Stimulated activated CD4-positive, alpha-beta T cell treated with anti-CD3 and anti-CD28 coated beads, Interleukin-12 subunit alpha, Interleukin-12 subunit beta, amount 100 ng/mL, for 24 hours (primary cell): ENCODE data around the gene GAMT.

ENCODE experiments used
- DNase-seq, 2 experiments: peaks; one replicate each; pipeline ENCODE4 v3.0.0-alpha.2; 2020; ENCODE audit warnings: low read depth in 2 of 2

GAMT gene

DNA sequence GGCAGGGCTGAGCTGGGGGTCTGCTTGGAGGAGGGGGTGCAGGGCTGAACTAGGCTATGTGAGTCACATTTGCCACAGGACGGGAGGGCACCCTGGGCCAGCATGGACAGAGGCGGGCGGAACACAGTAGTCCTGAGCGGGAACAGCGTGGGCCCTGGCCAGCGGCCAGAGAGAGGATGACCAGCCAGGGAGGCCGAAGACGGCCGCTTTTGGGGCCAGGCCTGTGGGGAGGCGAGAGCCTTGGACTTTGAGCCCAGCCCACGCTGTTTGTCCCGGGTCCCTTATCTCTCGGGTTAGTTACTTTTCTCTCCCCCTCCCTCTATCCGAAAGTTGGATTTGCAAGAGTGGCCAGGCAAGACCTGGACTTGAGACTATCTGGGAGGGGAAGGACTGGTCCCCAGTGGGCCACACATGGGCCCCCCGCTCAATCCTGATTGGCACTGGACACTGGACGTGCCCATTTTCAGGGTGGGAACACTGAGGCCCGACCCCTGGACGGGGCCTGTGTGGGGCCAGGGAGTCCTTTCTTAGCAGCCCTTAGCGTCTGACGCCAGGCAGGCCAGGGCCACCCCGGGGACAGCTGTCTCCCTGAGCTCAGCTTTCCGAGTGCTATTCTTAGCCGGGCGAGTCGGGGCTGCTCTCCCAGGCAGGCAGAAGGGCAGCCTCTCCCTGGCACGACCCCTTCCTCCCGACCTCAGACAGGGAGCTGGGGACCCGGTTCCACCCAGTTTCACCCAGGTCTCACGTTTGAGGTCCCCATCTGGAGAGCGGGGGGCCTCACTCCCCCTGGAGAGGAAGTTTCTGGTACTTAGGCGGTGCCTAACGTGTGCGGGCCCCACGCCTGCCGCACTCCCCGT lies 833 bp downstream of the GAMT start:
- no peak for DNase-seq

DNA sequence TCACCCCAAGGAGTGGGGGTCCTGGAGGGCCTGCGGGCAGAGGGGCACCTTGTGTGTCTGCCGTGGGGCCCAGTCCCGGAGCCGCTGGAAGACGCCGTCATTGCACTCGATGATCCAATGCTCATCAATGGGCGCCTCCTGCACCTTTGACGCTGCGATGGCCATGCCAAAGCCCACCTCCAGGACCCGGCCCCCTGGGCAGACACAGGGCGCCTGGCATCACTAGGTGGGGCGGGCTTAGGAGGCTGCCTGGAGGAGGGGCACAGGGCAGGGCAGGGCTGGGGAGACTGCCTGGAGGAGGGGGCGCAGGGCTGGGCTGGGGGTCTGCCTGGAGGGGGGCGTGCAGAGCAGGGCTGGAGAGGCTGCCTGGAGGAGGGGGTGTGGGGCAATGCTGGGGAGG lies 1.6 kb downstream of the GAMT start:
- DNase-seq = no peak

DNA sequence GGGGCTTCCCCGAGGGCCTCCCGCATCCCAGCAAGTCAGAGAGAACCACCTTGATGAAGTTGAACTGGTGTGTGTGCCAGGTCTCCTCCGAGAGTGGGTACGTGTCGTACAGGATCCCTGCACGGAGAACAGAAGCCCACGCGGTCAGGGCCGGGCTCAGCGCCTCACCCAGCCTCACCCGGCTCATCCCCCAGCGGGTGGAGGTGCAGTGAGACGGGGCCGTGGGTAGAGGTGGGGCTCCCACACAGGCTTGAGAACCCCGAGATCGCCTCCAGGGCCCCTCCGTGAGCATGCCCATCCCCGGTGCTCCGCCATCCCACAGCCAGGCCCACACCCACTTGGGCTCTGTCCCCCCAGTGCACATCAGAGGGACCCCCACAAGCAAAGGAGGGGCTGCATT lies 2.3 kb downstream of the GAMT start:
- DNase-seq = no peak

GRCh38 chr19:1397838-1398237 lies 3.5 kb downstream of the GAMT start:
- DNase-seq = no peak

DNA sequence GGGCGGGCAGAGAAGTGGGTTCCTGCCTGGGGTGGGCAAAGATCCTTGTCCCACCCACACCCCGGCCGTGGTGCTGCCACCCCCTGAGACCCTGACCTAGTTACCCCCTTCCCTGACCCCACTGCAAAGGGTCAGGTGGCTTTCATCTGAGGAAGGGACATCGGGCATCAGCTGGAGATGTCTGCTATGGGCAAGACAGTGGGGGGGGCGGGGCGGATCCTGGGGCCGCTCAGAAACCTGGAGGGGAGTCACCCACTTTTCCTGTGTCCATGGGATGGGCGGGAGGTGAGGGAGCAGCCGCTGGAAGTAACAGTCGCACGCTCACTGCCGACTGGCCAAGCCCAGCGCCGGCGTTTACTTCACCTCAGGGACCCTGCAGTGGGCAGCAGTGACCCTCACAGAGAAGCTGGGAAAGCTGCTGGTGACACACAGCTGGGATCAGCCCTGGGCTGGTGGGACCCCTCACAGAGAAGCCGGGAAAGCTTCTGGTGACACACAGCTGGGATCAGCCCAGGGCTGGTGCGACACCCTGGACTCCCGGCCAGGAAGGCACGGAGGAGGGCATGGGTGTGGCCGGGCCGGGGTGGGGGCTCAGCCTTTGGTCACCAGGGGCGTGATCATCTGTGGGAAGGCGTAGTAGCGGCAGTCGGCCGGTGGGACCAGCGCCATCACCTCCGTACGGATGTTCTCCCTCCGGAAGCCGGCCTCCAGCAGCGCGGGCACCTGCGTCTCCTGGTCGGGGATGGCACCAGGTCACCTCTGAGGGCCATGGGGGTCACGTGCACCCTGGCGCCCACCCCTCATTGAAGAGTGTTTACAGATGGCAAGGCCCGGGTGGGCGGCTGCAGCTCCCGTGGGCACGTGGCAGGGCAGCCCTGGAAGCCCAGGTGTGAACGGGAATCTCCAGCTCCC lies 4.3 kb downstream of the GAMT start:
- no peak for DNase-seq

DNA sequence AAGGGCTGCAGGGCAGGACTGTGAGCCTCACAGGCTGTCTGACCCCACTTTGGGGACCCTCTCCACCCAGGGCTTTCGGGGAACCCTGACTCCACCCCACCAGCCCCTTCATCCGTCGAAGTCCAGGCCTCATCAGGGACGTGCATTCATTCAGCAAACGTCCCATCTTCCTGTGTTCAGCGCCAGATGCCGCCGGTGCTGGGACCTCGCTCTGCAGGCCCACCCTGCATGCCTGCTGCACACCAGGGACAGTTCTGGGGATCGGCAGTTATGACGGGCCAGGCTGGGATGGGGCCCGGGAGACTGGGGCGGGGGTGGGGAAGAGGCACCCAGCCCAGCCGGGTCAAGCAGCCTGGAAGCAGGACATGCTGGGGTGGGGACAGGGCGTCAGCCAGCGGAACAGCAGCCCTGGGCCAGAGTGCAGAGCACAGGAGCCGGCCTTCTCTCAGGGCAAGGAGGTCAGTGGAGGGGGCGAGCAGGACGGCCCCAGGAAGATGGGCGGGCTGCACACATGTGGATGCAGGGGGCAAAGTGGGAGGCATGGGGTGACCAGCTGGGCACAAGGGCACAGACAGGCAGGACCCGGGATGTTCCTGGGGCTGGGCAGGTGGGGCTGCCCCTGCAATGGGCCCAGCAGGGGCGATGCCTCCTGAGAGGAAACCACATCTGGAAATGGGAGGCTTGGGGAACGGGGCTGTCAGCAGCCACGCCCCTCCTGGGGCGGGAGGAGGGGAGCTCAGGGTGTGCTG lies 5.1 kb downstream of the GAMT start:
- no peak for DNase-seq

- no peak for DNase-seq
Observed at GRCh38 chr19:1395194-1396018, 5.9 kb downstream of the GAMT start.

- no peak for DNase-seq
Observed at GRCh38 chr19:1394252-1395193, 6.8 kb downstream of the GAMT start.

GRCh38 chr19:1393841-1394240 lies 7.5 kb downstream of the GAMT start:
- DNase-seq = no peak

GRCh38 chr19:1392939-1393530 lies 8.3 kb downstream of the GAMT start:
- no peak for DNase-seq

GRCh38 chr19:1392407-1392806 lies 8.9 kb downstream of the GAMT start:
- DNase-seq = no peak

- DNase-seq = no peak
Observed at GRCh38 chr19:1390890-1391423, 10.4 kb downstream of the GAMT start.

DNA sequence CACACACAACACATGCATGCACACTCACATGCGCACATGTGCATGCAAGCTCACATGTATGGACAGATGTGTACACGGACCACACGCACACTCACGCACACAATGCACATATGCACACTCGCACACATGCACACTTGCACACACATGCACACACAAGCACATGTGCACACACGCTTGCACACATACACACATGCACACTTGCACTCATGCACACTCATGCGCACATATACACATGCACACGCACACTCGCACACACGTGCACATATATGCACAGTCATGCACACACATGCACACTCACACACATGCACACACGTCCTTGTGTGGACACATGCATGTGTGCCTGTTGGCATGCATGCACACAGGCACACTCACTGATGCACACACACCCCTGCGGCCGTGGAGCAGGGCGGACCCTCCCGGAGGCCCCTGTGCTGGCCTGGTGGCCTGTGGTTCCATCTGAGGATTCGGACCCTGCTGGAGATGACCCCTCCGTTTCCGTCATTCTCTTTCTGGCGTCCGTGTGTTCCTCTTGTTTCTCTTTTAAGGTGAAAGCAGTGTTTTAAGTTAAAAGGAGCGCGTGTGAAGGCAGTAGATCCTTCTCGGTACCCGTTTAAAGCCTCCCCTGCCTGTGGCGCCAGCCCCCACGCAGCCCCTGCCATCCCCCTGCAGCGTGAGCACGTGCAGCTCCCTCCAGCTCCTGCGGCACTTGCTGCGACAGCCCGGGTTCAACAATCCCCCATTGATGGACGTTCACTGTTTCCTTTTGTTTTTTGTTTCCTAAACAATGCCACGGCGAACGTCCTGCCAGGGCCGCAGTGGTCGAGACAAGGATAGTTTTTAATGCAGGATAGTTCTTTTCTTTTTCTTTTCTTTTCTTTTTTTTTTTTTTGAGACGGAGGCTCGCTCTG lies 12.1 kb downstream of the GAMT start:
- no peak for DNase-seq

- no peak for DNase-seq
Observed at GRCh38 chr19:1388637-1389026, 12.7 kb downstream of the GAMT start.

GRCh38 chr19:1387684-1388636 lies 13.4 kb downstream of the GAMT start:
- no peak for DNase-seq

GRCh38 chr19:1386945-1387683 lies 14.2 kb downstream of the GAMT start:
- DNase-seq = no peak
